ENCODE measurements around the gene CFAP141. TPM values are rescaled to one million over a fixed set of nuclear protein-coding genes. Genes with fewer than 3 reads are reported as not detected.
"Not testable (repeated sequence)": the region's sequence is repeated elsewhere in the genome, so short reads cannot be mapped to it uniquely, and the experiment has no call there.

CFAP141 gene
- total RNA-seq, 4 donors from 2014 or later, result not detected

GRCh38 chr1:154237880-154238506 is 31.9 kb upstream of the CFAP141 start:
- 84 to 89% methylated on average over 6 of the region's 6 CpGs for WGBS, 2 donors (ENCODE audit: low coverage in 1 of 2)
- TF ChIP-seq EP300 (IDR thresholded peaks at IDR 0.05) (no peak), POLR2A (IDR thresholded peaks at IDR 0.05) (no peak), POLR2AphosphoS5 (IDR thresholded peaks at IDR 0.05) (no peak), CTCF (IDR thresholded peaks at IDR 0.05) (no peak)
- ATAC-seq, result no peak
- Histone ChIP-seq H3K36me3 (peaks cover 0 to 98% of the 10 kb centered on the region in 2 donors), H3K27me3 (no peaks in the 10 kb centered on the region), H3K4me1 (peaks cover 0 to 7% (median 0%) of the 10 kb centered on the region in 3 donors), H3K27ac (no peak overlapping the region), H3K9me3 (no peaks in the 10 kb centered on the region), H3K4me3 (no peak overlapping the region)

GRCh38 chr1:154237435-154237834 is 31.3 kb upstream of the CFAP141 start:
- Histone ChIP-seq H3K27me3 (no peaks in the 10 kb centered on the region), H3K4me3 (no peak overlapping the region), H3K9me3 (no peaks in the 10 kb centered on the region), H3K4me1 (peaks cover 0 to 7% (median 0%) of the 10 kb centered on the region in 3 donors), H3K27ac (no peak overlapping the region), H3K36me3 (peaks cover 0 to 98% of the 10 kb centered on the region in 2 donors)
- no peak for ATAC-seq
- no peak for TF ChIP-seq EP300 (IDR thresholded peaks at IDR 0.05)
- TF ChIP-seq POLR2A (IDR thresholded peaks at IDR 0.05), result no peak
- WGBS, 2 donors (ENCODE audit: low coverage in 1 of 2), result 73 to 90% methylated on average over 2 of the region's 2 CpGs

- no peak for ATAC-seq
- peaks cover 0 to 4% (median 0%) of the 10 kb centered on the region in 3 donors for H3K4me1 ChIP-seq
- 83 to 86% methylated on average over 4 of the region's 4 CpGs for whole genome bisulfite sequencing, 2 donors (ENCODE audit: low coverage in 1 of 2)
- no peak overlapping the region for H3K27ac ChIP-seq
- peaks cover 0 to 98% of the 10 kb centered on the region in 2 donors for H3K36me3 ChIP-seq
- no peaks in the 10 kb centered on the region for H3K27me3 ChIP-seq
- no peaks in the 10 kb centered on the region for H3K9me3 ChIP-seq
- no peak overlapping the region for H3K4me3 ChIP-seq
- TF ChIP-seq POLR2AphosphoS5 (IDR thresholded peaks at IDR 0.05) (no peak), POLR2A (IDR thresholded peaks at IDR 0.05) (no peak), EP300 (IDR thresholded peaks at IDR 0.05) (no peak), CTCF (IDR thresholded peaks at IDR 0.05) (no peak)
Observed at GRCh38 chr1:154236855-154237254, 30.7 kb upstream of the CFAP141 start.

GRCh38 chr1:154233127-154233526 is 27.0 kb upstream of the CFAP141 start:
- ATAC-seq, H3K4me3 ChIP-seq, H3K4me1 ChIP-seq, H3K27me3 ChIP-seq, H3K9me3 ChIP-seq, H3K27ac ChIP-seq: not testable (repeated sequence)
- H3K36me3 ChIP-seq, result peaks cover 9 to 100% of the 10 kb centered on the region in 2 donors
- 91 to 97% methylated on average over 4 to 5 of the region's 12 CpGs for WGBS, 2 donors (ENCODE audit: low coverage in 1 of 2)

- H3K4me1 ChIP-seq, H3K4me3 ChIP-seq, H3K27me3 ChIP-seq, ATAC-seq, H3K27ac ChIP-seq, H3K9me3 ChIP-seq: not testable (repeated sequence)
- WGBS, 2 donors (ENCODE audit: low coverage in 1 of 2), result 90% methylated on average over 2 of the region's 3 CpGs; no CpG with 5 or more reads in 1 of the 2 donors
- peaks cover 9 to 98% of the 10 kb centered on the region in 2 donors for H3K36me3 ChIP-seq
Observed at GRCh38 chr1:154231112-154231511, 25.0 kb upstream of the CFAP141 start.

GRCh38 chr1:154225370-154225769 is 19.2 kb upstream of the CFAP141 start:
- Histone ChIP-seq H3K4me1 (peaks cover 0 to 46% (median 2%) of the 10 kb centered on the region in 3 donors), H3K9me3 (no peaks in the 10 kb centered on the region), H3K27ac (no peak overlapping the region), H3K36me3 (peaks cover 9 to 51% of the 10 kb centered on the region in 2 donors), H3K27me3 (no peaks in the 10 kb centered on the region), H3K4me3 (no peak overlapping the region)
- TF ChIP-seq CTCF (IDR thresholded peaks at IDR 0.05) (no peak), POLR2AphosphoS5 (IDR thresholded peaks at IDR 0.05) (no peak), POLR2A (IDR thresholded peaks at IDR 0.05) (no peak), EP300 (IDR thresholded peaks at IDR 0.05) (no peak)
- no peak for ATAC-seq
- 100% methylated on average over 2 of the region's 2 CpGs for WGBS, 2 donors (ENCODE audit: low coverage in 1 of 2)

Measured in gastroesophageal sphincter (tissue), 4 donors.